ENCODE results near the gene NRF1. TPM values are rescaled to one million over a fixed set of nuclear protein-coding genes. Genes with fewer than 3 reads are reported as not detected.

Gene NRF1
- total and polyA plus RNA-seq, 2 of the 13 experiments (the other 11 are each of a cell fraction or from before 2014, with no cell fraction given), result 9.3 to 10.1 TPM

DNA sequence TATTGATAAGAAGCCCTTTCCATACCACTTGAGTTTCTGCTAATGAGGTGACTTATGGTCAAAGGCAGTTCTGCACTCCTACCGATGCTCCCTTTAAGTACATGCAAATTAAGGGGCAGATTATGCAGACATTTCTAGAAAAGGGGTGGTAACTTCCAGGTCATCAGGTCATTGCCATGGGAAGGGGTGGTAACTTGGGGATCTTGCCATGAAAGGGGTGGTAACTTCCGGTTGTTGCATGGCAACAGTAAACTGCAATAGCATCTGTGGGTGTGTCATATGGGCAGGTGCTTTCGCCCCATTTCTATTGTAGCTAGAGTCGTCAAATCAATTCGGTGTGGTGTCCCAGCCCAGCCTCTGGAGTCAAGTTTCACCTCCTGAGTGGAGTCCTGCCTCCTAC is 190.4 kb downstream of the NRF1 start:
- no peak overlapping the region for H3K9ac ChIP-seq (ENCODE audit: insufficient read depth, low read depth, low read length)
- TF ChIP-seq ADNP (CRISPR knock-in tag; IDR thresholded peaks at IDR 0.05), result no peak
- no peak for TF ChIP-seq FOXA3 (CRISPR knock-in tag; IDR thresholded peaks at IDR 0.05)
- TF ChIP-seq, protein P1, sequence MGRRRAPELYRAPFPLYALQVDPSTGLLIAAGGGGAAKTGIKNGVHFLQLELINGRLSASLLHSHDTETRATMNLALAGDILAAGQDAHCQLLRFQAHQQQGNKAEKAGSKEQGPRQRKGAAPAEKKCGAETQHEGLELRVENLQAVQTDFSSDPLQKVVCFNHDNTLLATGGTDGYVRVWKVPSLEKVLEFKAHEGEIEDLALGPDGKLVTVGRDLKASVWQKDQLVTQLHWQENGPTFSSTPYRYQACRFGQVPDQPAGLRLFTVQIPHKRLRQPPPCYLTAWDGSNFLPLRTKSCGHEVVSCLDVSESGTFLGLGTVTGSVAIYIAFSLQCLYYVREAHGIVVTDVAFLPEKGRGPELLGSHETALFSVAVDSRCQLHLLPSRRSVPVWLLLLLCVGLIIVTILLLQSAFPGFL (CRISPR knock-in tag; IDR thresholded peaks at IDR 0.05), result no peak
- TF ChIP-seq, protein P2, sequence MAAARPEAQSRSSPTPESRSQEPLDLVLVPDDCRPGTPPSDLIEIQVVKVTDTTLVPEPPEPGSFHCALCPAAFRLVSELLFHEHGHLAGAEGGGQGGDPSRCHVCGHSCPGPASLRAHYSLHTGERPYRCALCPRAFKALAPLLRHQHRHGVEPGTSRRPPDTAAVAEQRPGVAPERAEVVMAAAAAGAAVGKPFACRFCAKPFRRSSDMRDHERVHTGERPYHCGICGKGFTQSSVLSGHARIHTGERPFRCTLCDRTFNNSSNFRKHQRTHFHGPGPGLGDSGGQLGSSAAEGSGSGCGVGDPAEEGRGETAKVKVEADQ (CRISPR knock-in tag; IDR thresholded peaks at IDR 0.05; ENCODE audit: borderline replicate concordance), result no peak
- no peak for TF ChIP-seq MAFK (conservative IDR thresholded peaks at IDR 0.05 in 1 of 2, IDR thresholded peaks at IDR 0.05 in 1 of 2; ENCODE audit: low read length in 2 of 2)
- no peak for TF ChIP-seq KDM6A (CRISPR knock-in tag; IDR thresholded peaks at IDR 0.05; ENCODE audit: low read depth)
- no peak for TF ChIP-seq ZMAT3 (CRISPR knock-in tag; conservative IDR thresholded peaks at IDR 0.05)
- ATAC-seq (no peak), DNase-seq (ENCODE audit: low spot score) (no peak), FAIRE-seq (no peak)
- intact Hi-C loops (cut with micrococcal nuclease; ENCODE audit: unreplicated experiment) (no loop called here), in situ Hi-C loops (cut with HindIII; ENCODE audit: extremely low pct_ligation_motif_present, low pct_unique_long_range_greater_than_20kb) (no loop called here)
- H3K27me3 ChIP-seq (ENCODE audit: control insufficient read depth in 1 of 2, insufficient read depth in 2 of 2, low read length in 2 of 2), result peaks cover 5 to 33% of the 10 kb centered on the region in 2 experiments; a peak in 3 of 5 replicates
- H3K4me3 ChIP-seq (replicated peaks in 1 of 3; ENCODE audit: insufficient read depth in 1 of 3, low read depth in 2 of 3, low read length in 3 of 3), result no peak overlapping the region
- no peaks in the 10 kb centered on the region for H3K36me3 ChIP-seq (replicated peaks in 1 of 2; ENCODE audit: control insufficient read depth in 1 of 2, insufficient read depth in 2 of 2, low read length in 2 of 2)
- no peak overlapping the region for H2AFZ ChIP-seq (ENCODE audit: low read length)
- H3K4me2 ChIP-seq (ENCODE audit: low read depth, low read length), result no peak overlapping the region
- WGBS (ENCODE audit: low lambda C conversion rate), result 48% methylated on average over 2 of the region's 5 CpGs
- no peak overlapping the region for H3K27ac ChIP-seq (ENCODE audit: extremely low read length, insufficient read depth, low read length)
- no TSS peak for BruUV-seq (replicated peaks)
- H3K79me2 ChIP-seq (ENCODE audit: insufficient read depth, low read length), result no peaks in the 10 kb centered on the region
- no peaks in the 10 kb centered on the region for H3K4me1 ChIP-seq (ENCODE audit: insufficient read depth, low read length)
- ChIA-PET CTCF (ENCODE audit: low intra/inter-chr PET ratio, low total read pairs) (no interaction called here), POLR2A (no interaction called here)
- H3K9me3 ChIP-seq (ENCODE audit: low read length), result no peaks in the 10 kb centered on the region
- no peaks in the 10 kb centered on the region for H4K20me1 ChIP-seq (ENCODE audit: insufficient read depth, low read length)

DNA sequence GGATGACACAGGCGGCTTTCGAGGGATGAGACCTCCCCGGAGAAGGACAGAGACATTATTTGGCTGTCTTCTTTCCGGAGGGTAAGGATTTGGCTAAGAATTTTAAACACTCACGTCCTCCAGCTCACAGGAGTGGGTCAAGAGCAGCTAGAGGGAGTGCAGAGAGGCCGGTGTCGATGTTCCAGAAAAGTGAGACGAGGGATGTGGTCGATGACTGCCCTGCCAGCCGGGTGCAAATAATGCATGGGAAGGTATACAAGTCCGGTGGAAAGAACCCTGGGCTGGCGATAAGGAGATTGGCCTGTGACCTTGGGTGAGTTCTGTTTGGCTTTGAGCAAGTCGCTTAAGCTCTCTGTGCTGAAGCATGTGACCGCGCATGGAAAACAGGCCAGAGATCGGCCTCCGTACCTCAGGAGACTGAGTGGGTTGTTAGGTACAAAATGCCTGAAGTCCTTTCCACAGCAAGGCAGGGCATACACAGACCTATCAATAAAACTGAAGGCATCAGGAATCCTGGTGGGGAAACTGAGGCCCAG is 192.1 kb downstream of the NRF1 start:
- no peak for ATAC-seq
- CTCF ChIA-PET (ENCODE audit: low intra/inter-chr PET ratio, low total read pairs), result no interaction called here
- no peaks in the 10 kb centered on the region for H3K79me2 ChIP-seq (ENCODE audit: insufficient read depth, low read length)

More for the DNA sequence above, 192.1 kb downstream of the NRF1 start:
- POLR2A ChIA-PET, result no interaction called here
- no peaks in the 10 kb centered on the region for H3K4me1 ChIP-seq (ENCODE audit: insufficient read depth, low read length)
- intact Hi-C loops (cut with micrococcal nuclease; ENCODE audit: unreplicated experiment), result no loop called here
- DNase-seq (ENCODE audit: low spot score) (no peak), FAIRE-seq (no peak)
- H2AFZ ChIP-seq (ENCODE audit: low read length), result no peak overlapping the region
- H3K27me3 ChIP-seq (ENCODE audit: control insufficient read depth in 1 of 2, insufficient read depth in 2 of 2, low read length in 2 of 2), result peaks cover 5 to 33% of the 10 kb centered on the region in 2 experiments; a peak in 3 of 5 replicates
- no peak overlapping the region for H3K9ac ChIP-seq (ENCODE audit: insufficient read depth, low read depth, low read length)
- H3K4me3 ChIP-seq (replicated peaks in 1 of 3; ENCODE audit: insufficient read depth in 1 of 3, low read depth in 2 of 3, low read length in 3 of 3), result no peak overlapping the region
- no peaks in the 10 kb centered on the region for H4K20me1 ChIP-seq (ENCODE audit: insufficient read depth, low read length)
- 51% methylated on average over 15 of the region's 17 CpGs for WGBS (ENCODE audit: low lambda C conversion rate)
- in situ Hi-C loops (cut with HindIII; ENCODE audit: extremely low pct_ligation_motif_present, low pct_unique_long_range_greater_than_20kb), result no loop called here
- H3K4me2 ChIP-seq (ENCODE audit: low read depth, low read length), result no peak overlapping the region
- no peaks in the 10 kb centered on the region for H3K9me3 ChIP-seq (ENCODE audit: low read length)
- no peaks in the 10 kb centered on the region for H3K36me3 ChIP-seq (replicated peaks in 1 of 2; ENCODE audit: control insufficient read depth in 1 of 2, insufficient read depth in 2 of 2, low read length in 2 of 2)
- peak; percentile 66; the same call in 1 of the 2 replicates for TF ChIP-seq ZNF768 (CRISPR knock-in tag; IDR thresholded peaks at IDR 0.05)
- TF ChIP-seq, protein P3, sequence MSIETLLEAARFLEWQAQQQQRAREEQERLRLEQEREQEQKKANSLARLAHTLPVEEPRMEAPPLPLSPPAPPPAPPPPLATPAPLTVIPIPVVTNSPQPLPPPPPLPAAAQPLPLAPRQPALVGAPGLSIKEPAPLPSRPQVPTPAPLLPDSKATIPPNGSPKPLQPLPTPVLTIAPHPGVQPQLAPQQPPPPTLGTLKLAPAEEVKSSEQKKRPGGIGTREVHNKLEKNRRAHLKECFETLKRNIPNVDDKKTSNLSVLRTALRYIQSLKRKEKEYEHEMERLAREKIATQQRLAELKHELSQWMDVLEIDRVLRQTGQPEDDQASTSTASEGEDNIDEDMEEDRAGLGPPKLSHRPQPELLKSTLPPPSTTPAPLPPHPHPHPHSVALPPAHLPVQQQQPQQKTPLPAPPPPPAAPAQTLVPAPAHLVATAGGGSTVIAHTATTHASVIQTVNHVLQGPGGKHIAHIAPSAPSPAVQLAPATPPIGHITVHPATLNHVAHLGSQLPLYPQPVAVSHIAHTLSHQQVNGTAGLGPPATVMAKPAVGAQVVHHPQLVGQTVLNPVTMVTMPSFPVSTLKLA (IDR thresholded peaks at IDR 0.05), result no peak
- BruUV-seq (replicated peaks), result no TSS peak
- no peak overlapping the region for H3K27ac ChIP-seq (ENCODE audit: extremely low read length, insufficient read depth, low read length)
